Neural progenitor cell (in vitro differentiated cells): ENCODE data around the gene WDR36.

Experiments
- EZH2 ChIP-seq: fragments of 200-600 bp; sonication (generic); IDR thresholded peaks from 2 replicates; pipeline ENCODE4 v1.6.1; 2017; ENCODE audit warnings: antibody characterized with exemption, mild to moderate bottlenecking, moderate library complexity
- TF ChIP-seq, protein P1 (sequence below): fragments of 200-600 bp; sonication (generic); IDR thresholded peaks from 2 replicates; pipeline ENCODE4 v1.5.1; 2017; ENCODE audit warnings: antibody characterized with exemption, mild to moderate bottlenecking

DNA sequence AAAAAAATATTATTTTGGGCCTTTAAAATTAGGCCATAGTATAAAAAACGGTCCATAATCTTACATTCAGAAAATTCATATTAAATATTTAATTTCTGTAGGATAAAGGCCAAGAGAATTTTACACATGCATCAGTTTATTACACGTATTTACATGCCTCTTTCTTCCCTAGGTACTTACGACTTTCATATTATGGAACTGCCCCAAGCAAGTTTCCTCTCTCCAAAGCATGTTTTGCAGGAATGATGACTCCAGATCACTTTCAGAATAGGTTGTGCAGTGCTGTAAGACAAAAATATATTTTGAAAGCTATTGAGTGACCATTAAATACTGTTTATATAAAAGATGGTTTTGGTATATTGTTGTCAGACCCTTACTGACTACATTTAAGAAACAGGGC is 61.8 kb downstream of the WDR36 start:
- TF ChIP-seq, protein P1, sequence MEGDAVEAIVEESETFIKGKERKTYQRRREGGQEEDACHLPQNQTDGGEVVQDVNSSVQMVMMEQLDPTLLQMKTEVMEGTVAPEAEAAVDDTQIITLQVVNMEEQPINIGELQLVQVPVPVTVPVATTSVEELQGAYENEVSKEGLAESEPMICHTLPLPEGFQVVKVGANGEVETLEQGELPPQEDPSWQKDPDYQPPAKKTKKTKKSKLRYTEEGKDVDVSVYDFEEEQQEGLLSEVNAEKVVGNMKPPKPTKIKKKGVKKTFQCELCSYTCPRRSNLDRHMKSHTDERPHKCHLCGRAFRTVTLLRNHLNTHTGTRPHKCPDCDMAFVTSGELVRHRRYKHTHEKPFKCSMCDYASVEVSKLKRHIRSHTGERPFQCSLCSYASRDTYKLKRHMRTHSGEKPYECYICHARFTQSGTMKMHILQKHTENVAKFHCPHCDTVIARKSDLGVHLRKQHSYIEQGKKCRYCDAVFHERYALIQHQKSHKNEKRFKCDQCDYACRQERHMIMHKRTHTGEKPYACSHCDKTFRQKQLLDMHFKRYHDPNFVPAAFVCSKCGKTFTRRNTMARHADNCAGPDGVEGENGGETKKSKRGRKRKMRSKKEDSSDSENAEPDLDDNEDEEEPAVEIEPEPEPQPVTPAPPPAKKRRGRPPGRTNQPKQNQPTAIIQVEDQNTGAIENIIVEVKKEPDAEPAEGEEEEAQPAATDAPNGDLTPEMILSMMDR = no peak
- no peak for TF ChIP-seq EZH2
